ENCODE results near the gene YIPF1.
A peak's percentile ranks its signal among the peaks of the same experiment; 100 is the strongest.
"Not testable (repeated sequence)": the region's sequence is repeated elsewhere in the genome, so short reads cannot be mapped to it uniquely, and the experiment has no call there.

Gene YIPF1

GRCh38 chr1:53894644-53895043 is 5.0 kb upstream of the YIPF1 start:
- DNase-seq = no peak

- no peak for DNase-seq
These were observed 4.5 kb upstream of the YIPF1 start, which contains the start of gene DIO1 for GRCh38 chr1:53893999-53894636. DIO1 (plus strand) TSS chr1:53894187; CDS start chr1:53894211, 24 bp downstream.

DNA sequence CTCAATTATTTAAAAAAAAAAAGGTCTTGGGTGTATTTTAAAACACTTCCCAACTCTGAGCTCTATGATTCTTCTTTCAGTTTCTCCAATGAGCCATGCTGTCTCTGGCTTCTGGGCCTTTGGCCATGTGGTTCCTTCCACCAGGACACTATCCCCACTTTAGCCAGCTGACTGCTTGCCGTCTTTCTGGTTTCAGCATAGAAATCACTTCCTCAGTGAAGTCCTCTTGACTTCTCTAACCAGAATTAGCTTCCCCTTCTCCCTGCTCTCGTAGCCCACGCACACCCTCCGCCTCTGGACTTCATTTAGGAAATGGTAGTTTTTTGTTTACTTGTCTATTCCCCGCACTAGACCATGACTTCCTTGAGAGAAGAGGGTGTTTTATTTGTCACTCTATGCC is 3.3 kb upstream of the YIPF1 start:
- DNase-seq = no peak

- DNase-seq = no peak
These were observed 2.1 kb upstream of the YIPF1 start for GRCh38 chr1:53891678-53892077.

GRCh38 chr1:53891018-53891417 is 1.4 kb upstream of the YIPF1 start:
- DNase-seq = no peak

DNA sequence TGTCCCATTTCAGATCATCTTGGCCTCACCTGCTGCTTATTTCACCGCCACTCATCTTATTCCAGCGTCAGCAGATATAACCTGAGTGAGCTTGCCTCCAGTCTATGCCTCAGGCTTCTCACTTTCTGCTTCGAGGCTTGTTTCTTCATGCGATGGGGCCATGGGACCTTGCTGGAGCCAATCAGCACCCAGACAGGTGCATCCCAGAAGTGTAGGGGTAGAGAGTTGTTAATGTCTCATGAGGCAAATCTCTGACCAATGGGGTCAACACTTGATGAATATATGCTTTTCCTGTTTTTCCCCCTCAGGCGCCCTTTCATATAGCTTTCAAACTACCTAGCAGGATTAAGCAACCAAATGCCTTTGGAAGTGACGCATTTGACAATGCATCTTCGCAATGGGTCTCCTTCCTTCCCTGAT is 935 bp upstream of the YIPF1 start:
- DNase-seq = no peak

- DNase-seq = no peak
These were observed 916 bp downstream of the YIPF1 start for GRCh38 chr1:53888681-53889080.

DNA sequence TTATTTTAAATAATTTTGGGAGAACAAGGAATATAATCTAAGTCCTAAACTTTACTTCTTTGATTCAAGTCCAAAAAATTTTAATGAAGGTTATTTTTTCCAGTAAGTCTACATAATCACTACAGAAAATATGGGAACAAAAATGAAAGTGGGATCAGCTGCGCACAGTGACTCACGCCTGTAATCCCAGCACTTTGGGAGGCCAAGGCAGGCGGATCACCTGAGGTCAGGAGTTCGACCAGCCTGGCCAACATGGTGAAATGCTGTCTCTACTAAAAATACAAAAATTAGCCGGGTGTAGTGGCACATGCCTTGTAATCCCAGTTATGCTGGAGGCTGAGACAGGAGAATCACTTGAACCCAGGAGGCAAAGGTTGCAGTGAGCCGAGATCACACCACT is 6.0 kb downstream of the YIPF1 start:
- DNase-seq = not testable (repeated sequence)

DNA sequence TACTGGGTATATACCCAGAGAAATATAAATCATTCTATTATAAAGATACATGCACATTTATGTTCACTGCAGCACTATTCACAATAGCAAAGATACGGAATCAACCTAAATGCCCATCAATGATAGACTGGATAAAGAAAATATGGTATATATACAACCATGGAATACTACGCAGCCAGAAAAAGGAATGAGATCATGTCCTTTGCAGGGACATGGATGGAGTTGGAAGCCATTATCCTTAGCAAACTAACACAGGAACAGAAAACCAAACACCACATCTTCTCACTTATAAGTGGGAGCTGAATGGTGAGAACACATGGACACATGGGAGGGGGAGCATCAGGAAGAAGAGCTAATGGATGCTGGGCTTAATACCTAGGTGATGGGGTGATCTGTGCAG is 7.7 kb downstream of the YIPF1 start:
- not testable (repeated sequence) for DNase-seq

DNA sequence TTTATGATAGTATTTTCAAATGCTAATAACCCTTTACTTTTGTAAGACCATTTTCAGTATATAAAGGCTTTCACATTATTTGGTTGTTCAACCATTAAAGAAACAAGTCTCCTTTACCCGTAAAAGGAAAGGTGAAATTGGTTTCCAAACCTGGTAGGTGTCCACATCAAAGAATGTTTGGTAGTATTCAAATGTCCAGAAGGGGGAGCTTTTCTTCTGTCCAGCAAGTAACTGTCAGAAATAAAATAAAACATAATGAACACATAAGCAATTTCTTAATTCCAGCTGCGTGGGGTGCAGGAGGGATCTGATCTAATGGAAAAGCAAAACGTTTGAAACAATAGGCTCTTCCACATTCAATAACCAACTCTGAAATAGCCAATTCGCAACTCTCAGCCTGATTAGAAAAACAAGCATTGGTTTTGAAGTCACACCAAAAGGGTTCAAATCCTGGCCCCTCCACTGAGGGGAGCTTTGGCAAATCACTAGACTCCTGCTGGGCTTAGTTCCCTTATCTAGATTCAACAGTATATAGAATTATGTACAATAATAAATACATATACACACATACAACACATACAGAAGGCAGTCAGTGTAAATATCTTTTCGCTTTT is 11.0 kb downstream of the YIPF1 start:
- peak in 1 of 2 experiments; percentile 45 for DNase-seq

GRCh38 chr1:53875150-53875549 is 14.4 kb downstream of the YIPF1 start:
- DNase-seq = not testable (repeated sequence)

DNA sequence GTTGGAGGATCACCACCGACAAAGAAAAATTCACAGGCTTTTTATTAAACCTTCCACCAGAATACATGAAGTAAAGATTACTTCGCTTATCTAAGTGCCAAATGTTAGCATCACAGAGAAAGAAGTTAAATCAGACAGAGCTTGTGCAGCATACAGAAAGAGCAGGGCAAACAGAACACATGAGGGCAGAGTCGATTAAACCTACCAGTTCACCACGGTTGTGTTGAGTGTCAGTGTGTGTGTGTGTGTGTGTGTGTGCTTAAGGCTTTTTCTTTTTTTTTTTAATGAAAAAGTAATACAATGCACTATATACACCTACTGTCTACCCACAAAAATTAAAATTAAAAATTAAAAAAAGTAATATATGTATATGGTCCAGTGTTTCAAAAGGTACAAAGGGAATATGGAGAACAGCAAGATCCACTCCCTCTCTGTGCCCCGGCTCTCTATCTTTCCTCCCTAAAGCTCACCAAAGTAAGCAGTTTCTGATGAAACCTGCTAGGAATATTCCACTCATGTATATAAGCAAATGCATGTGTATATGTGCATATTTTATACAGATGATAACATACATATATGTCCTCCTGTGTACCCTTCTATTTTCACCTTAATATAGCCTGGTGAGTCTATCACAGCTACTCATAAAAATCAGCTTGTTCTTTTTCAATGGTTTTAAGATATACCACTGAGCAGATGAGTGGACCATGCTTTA is 17.7 kb downstream of the YIPF1 start:
- no peak for DNase-seq

DNA sequence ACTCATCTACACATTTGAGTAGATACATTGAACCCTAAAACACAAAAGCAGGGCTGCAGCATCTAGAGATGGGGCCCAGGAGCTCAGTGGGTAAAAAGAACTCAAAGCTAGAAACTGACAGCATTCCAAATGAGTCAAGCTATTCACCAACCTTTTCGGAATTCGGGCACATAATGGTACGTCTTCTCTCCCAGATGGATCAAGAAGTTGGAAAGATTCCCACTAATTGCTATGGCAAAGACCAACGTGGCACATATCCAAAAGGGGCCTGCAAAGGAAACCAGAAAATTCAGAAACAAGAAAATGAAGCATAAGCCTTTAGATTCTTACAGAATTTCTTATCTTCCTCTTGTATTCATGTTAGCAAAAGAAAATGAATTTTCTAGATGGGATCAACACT is 18.4 kb downstream of the YIPF1 start:
- no peak for DNase-seq

- DNase-seq = no peak
These were observed 20.0 kb downstream of the YIPF1 start for GRCh38 chr1:53869454-53870117.

DNA sequence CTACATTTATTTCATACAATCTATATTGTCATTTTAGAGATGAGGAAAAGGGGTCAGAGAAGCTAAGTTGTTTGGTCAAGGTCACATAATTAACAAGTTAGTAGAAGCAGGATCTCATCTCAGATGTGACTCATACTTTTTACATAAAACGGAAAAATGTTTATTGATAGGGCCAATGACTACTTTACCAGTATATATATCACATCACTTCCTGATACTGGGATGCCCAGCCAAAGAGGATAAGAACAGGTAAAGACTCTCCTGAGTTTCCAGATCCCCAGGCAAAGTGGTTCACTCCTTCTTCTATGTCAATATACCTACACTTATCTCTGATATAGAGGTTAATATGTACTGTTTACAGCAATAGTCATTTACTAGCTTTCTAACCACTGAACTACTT is 21.0 kb downstream of the YIPF1 start:
- no peak for DNase-seq

DNA sequence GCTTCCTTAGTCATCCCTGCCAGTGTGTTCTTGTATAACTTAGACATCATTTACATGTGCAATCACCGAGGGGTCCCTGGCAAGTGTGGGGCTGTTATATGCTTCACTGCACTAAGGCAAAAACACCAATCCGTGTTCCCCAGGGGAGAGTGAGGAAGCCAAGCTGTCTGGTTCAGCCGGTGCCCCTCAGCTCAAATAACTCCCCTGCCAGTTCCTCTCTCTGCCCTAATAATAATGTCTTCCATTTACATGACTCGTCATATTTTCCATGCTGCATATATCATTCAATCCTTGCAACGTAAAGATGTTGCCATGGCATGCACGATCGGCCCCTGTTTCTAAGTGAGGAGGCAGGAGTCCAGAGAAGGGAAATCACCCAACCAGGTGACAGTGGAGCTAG is 27.1 kb downstream of the YIPF1 start:
- no peak for DNase-seq

DNA sequence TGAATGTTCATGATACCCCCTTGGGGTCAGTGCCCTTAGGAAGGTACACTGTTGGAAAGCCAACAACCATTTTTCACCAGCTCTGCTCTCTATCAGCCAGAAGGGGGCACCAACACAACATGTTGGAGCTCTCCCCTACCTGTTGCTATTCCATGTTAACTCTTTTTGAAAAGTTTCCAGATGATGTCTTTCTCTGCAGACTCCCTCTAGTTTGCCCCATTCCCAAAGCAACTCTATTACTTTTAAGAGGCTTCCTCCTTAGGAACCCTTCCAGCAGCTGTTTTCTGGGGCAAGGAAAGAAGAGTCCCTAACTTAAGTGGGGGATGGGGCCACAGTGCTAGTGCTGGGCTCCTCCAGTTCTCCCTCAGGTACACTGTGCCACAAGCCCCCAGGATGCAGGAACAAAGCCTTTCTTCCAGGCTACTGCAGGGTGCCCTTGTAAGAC is 28.6 kb downstream of the YIPF1 start:
- peak in 1 of 2 experiments; percentile 29 for DNase-seq

DNA sequence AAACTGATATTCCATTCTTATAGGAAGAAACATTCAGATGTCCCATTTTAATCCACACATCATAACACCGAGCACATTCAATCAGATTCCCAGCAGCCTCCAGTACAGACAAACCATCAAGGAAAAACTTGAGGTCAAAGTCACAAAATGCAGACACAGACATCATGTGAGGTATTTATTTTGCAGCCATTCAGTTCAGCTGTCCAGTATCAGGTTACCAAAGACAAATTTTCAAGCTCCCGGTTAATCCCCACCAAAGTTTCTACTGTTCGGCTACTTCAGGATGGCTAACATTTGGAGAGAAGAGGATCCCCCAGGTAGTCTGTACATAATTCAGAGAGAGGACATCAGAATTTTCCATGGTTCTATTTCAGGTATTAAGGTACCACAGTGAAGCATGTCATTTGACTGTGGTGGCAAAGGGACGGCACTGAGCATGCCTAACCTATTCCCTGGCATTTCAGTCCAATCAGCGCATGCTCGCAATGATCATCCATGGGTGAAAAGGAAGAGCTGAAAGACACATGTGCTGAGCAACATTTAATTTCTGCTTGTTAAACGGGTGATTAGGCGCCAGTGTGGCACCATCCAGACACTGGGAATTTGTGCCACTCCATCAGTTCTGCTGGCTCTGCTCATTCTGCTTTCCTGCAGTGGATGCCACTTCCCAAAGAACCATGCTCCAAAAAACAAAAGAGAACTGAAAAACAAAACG is 37.9 kb downstream of the YIPF1 start:
- no peak for DNase-seq

GRCh38 chr1:53850082-53850673 is 39.4 kb downstream of the YIPF1 start:
- DNase-seq = no peak

- DNase-seq = no peak
These were observed 41.6 kb downstream of the YIPF1 start for GRCh38 chr1:53847980-53848379.

DNA sequence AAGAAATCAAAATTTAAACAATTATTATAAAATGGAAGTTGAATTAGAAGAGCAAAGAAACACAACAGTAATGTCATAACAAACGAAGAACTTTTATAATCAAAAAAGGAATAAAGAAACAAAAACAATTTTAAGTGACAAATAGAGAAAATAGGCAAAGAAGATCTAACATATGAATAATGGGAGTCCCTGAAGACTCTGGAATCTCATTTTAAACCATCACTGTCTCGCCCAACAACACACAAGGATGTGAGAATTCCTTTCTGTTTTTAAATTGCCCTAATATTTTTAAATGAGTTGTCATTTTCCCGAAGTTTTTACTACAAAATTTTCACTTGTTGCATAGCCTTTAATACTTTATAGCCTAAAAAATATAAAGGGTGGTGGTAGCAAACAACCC is 47.2 kb downstream of the YIPF1 start:
- DNase-seq = no peak

DNA sequence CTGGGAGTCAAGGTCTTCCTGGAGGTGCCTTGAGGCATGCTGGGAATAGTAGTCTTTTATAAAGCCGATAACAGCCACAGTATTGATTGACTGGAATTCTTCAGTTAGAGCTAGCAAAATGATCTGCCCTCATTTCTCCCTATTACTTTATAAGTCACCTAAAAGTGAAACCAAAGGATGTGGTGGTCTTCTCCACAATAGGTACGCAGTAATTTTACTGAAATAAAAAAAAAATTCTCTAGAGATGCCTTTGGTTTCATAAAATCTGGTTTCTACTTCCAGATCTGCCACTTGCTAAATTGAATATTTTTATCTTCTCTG is 51.0 kb downstream of the YIPF1 start:
- no peak for DNase-seq

Data from SW 1271 (cell line).